ENCODE results near the gene INSR.
A peak's percentile ranks its signal among the peaks of the same experiment; 100 is the strongest.

INSR gene

DNA sequence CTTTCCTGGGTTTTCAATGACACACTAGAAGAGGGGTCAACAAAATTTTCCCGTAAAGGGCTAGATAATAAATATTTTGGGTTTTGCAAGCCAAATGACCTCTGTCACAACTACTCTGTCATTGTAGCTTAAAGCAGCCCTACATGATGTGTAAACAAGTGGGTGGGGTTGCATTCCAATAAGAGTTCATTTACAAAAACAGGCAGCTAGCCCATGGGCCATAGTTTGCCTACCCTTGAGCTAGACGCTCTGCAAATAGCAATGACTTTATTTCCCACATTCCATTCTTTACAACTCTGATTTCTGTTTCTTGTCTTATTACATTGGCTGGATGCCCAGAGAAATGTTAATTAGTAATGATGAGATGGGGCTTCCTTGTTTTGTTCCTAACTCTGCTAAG lies 148.7 kb downstream of the INSR start:
- DNase-seq (ENCODE audit: low spot score), result no peak
- no peak for FAIRE-seq

GRCh38 chr19:7142771-7143170 lies 151.4 kb downstream of the INSR start:
- FAIRE-seq (no peak), DNase-seq (ENCODE audit: low spot score) (no peak)

- FAIRE-seq (no peak), DNase-seq (ENCODE audit: low spot score) (no peak)
These were observed 154.1 kb downstream of the INSR start for GRCh38 chr19:7140137-7140536.

DNA sequence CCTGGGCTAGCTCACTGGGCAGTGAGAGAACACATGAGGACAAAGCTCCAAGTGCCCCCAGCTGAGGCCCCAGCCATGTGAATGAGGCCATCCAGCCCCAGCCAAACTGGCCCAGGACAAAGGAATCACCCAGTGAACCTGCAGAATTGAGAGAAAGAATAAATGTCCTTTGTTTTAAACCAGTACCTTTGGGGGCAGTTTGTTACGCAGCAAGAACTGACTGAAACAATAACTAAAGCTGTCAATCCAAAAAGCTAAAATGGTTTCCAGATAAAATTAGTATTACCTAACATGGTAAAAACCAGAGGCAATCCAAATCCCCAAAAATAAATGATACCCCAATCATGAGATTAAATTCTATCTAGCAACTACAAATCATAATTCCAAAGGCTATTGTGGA lies 155.1 kb downstream of the INSR start:
- no peak for DNase-seq (ENCODE audit: low spot score)
- FAIRE-seq, result no peak

DNA sequence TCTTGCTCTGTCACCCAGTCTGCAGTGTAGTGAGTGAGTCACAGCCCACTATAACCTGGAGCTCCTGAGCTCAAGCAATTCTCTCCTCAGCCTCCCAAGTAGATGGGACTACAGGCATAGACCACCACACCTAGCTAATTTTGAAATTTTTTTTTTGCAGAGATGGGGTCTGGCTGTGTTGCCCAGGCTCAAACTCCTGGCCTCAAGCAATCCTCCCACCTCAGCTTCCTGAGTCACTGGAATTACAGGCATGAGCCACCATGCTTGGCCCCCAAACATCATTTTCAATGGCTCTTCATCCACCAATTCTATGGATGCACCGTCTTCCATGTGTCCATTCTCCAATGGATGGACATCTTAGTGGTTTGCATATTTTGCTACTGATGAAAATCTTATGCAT lies 155.8 kb downstream of the INSR start:
- FAIRE-seq (no peak), DNase-seq (ENCODE audit: low spot score) (no peak)

- DNase-seq (ENCODE audit: low spot score) (no peak), FAIRE-seq (no peak)
These were observed 157.1 kb downstream of the INSR start for GRCh38 chr19:7137120-7137519.

DNA sequence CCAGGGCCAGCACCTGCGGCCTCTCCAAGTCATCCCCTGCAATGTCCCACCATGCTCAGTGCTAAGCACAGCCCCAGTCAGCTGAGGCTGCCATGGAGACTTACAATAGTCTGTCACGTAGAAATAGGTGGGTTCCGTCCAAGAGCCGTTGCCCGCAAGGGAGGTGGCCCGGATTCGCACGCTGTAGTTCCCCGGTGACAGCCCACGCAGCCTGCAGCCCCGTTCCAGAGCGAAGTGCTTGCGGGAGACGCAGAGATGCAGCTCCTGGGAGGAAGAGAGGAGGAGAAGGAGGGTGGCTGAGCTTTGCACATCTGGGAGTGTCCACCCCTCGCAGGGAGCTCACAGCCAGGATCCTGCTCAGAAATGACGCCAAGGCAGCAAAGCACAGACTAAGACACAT lies 162.2 kb downstream of the INSR start:
- DNase-seq (ENCODE audit: low spot score) (no peak), FAIRE-seq (no peak)

GRCh38 chr19:7130043-7130442 lies 164.2 kb downstream of the INSR start:
- DNase-seq (ENCODE audit: low spot score), result no peak
- FAIRE-seq, result no peak

GRCh38 chr19:7126132-7126531 lies 168.1 kb downstream of the INSR start:
- DNase-seq (ENCODE audit: low spot score) (no peak), FAIRE-seq (no peak)

- FAIRE-seq (no peak), DNase-seq (ENCODE audit: low spot score) (no peak)
These were observed 169.0 kb downstream of the INSR start for GRCh38 chr19:7125221-7125620.

DNA sequence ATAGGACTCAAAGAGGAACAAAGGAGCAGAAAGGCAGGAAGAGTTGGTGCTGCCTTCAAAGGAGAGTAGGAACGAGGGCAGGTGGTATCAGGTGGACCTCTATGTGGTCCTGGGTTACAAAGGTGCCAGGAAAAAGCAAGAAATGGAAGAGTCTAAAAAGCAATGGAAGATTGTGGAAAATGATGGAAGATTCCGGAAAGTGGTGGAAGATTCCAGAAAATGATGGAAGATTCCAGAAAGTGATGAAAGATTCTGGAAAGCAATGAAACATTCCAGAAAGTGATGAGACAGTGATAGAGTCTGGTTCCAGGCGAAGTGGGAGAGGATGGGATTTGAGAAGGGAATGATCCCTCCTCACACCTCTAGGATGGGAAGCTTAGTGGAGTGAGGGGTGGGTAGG lies 169.4 kb downstream of the INSR start:
- no peak for DNase-seq (ENCODE audit: low spot score)
- FAIRE-seq, result no peak

DNA sequence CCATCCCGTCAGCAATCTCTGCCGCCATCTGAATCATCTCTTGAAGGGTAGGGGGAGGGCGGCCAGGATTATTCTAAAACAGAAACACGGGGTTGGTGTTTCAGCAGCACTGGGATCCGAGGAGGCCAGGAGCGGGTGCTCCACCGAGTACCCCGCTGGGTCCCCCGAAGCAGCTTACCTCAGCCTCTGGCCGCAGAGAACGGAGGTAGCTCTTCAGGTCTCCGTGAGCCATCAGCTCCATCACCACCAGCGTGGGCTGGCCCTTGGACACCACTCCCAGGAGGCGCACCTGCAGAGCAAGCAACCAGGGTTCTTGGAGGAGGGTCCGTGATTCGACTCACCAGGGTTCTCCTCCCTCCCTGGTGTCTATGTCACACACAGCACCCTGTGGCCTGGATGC lies 171.5 kb downstream of the INSR start:
- FAIRE-seq, result no peak
- DNase-seq (ENCODE audit: low spot score), result no peak

GRCh38 chr19:7120499-7120898 lies 173.7 kb downstream of the INSR start:
- FAIRE-seq (no peak), DNase-seq (ENCODE audit: low spot score) (no peak)

DNA sequence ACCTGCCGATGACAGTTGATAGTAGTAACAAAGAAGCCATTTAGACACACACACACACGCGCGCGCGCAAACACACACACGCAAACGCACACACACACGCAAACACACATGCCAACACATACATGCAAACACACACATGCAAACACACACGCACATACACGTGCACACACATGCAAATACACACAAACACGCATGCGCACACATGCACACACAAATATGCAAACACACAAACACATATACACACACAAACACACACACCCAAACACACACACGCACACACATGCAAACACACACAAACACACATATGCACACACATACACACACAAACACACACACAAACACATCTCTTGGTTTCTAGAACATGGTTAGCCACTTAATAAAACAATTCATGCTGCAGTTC lies 174.6 kb downstream of the INSR start:
- peak; percentile 17 for FAIRE-seq
- DNase-seq (ENCODE audit: low spot score), result no peak

GRCh38 chr19:7117248-7117647 lies 177.0 kb downstream of the INSR start:
- no peak for FAIRE-seq

GRCh38 chr19:7115721-7116120 lies 178.5 kb downstream of the INSR start:
- no peak for FAIRE-seq

More at GRCh38 chr19:7117248-7117647, 177.0 kb downstream of the INSR start:
- DNase-seq (ENCODE audit: low spot score), result no peak

GRCh38 chr19:7113233-7113632 lies 181.0 kb downstream of the INSR start:
- no peak for FAIRE-seq

More at GRCh38 chr19:7115721-7116120, 178.5 kb downstream of the INSR start:
- no peak for DNase-seq (ENCODE audit: low spot score)

GRCh38 chr19:7112675-7113074 lies 181.5 kb downstream of the INSR start:
- FAIRE-seq, result no peak
- DNase-seq (ENCODE audit: low spot score), result no peak

More at GRCh38 chr19:7113233-7113632, 181.0 kb downstream of the INSR start:
- no peak for DNase-seq (ENCODE audit: low spot score)

DNA sequence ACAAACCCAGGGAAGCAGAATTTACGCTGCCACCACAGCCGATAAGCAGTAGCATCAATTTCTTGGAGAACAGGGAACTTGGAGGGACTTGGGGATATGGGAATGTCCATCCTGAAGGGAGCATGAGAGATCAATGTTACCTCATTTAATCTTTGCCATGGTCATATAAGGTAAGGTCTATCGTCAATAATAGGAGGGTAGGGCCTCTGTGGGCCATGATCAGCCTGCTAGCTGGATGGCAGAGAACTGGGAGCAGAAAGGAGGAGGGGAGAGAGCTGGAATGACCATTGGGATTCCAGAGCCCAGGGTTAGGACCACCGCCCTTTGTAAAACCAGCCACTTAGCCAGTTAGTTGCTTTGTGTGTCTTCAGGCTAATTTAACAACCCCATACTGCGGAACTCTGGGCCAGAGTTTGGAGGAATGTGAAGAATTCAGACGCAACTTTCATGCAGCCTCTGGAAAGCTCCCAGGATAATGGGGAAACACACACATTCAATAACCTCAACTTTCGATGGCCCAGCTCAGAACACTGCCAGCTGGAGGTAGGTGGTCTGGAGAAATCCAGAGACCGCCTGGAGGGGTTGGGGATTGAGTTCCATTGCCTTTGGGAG lies 184.4 kb downstream of the INSR start:
- DNase-seq (ENCODE audit: low spot score) (no peak), FAIRE-seq (no peak)

DNA sequence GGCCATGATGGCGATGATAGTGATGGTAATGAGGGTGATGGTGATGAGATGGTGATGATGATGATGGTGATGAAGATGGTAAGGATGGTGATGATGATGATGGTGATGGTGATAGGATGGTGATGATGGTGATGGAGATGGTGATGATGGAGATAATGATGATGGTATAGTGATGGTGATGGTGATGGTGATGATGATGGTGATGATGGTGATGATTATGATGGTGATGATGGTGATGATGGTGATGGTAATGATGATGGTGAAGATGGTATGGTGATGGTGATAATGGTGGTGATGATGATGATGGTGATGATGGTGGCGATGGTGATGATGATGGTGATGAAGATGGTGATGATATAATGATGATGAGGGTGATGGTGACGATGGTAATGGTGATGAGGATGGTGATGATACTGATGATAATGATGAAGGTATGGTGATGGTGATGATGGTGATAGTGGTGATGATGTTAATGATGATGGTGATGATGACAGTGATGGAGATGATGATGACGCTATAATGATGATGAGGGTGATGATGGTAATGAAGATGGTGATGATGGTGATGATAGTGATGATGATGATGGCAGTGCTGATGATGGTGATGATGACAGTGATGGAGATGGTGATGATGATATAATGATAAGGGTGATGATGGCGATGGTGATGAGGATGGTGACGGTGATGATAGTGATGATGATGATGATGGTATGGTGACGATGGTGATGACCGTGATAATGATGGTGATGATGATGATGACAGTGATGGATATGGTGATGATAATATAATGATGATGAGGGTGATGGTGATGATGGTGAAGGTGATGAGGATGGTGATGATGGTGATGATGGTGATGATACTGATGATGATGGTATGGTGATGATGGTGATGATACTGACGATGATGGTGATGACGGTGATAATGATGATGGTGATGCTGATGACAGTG lies 187.2 kb downstream of the INSR start:
- DNase-seq (ENCODE audit: low spot score) (no peak), FAIRE-seq (peak; percentile 95)

DNA sequence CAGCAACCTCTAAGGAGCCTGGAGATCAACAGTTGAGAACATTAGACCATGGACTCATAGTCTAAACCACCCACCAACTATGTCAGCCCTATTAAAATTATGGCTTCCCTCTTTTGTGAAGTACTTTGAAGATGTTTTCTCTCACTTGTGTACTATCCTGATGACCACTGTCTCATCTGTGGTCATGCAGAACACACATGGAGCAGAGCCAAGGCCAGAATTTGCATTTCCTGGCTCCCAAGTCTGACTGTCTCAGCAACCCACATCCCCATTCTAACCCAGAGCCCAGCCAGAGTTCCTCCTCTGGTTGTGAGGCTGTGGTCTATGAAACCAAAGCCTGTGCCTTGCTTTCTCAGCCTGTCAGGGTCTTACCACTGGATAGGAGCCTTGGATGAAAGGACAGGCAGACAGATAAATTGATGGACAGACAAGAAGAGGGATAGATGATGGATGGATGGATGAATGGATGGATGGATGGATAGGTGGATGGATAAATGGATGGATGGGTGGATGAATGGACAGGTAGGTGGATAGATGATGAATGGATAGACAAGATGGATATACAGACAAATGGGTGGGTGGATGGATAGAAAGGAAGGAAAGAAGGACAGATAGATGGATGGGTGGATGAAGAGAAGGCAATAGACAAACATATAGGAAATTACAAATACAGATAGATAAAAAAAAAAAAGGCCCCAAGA lies 189.3 kb downstream of the INSR start:
- no peak for DNase-seq (ENCODE audit: low spot score)
- no peak for FAIRE-seq
